OCI-LY7 (cell line): ENCODE measurements around the gene CATSPERB. TPM values are rescaled to one million over a fixed set of nuclear protein-coding genes. Genes with fewer than 3 reads are reported as not detected.
"Not testable (repeated sequence)": the region's sequence is repeated elsewhere in the genome, so short reads cannot be mapped to it uniquely, and the experiment has no call there.

ENCODE experiments used
- BruUV-seq: library from RNA; stranded (reverse); fragments of 400-500 nt; replicated peaks from 2 replicates; lab custom pipeline; 2021; lab: Mats Ljungman, UMichigan
- CTCF ChIA-PET: fragments of 300-600 bp; sonication (Branson Sonifier 250); formaldehyde crosslinking; loops from one replicate; lab custom pipeline; 2022; ENCODE audit warnings: antibody characterized with exemption; ENCODE audit not compliant: unreplicated experiment; lab: Charles Lee
- POLR2A ChIA-PET: fragments of 300-600 bp; sonication (Branson Sonifier 250); formaldehyde crosslinking; loops from one replicate; lab custom pipeline; 2022; ENCODE audit warnings: antibody characterized with exemption; lab: Charles Lee
- DNase-seq: peaks from one replicate; pipeline ENCODE4 v3.0.0-alpha.2; 2015; ENCODE audit warnings: low spot score
- H2AFZ ChIP-seq: fragments of 200-600 bp; sonication (generic), shearing (Covaris generic); 2 replicates; pipeline ENCODE4 v1.6.1; 2014; ENCODE audit warnings: mild to moderate bottlenecking, antibody characterized with exemption, low read length, moderate library complexity
- H3K27ac ChIP-seq: fragments of 200-600 bp; sonication (generic); 2 replicates; pipeline ENCODE4 v1.5.1; 2014; ENCODE audit warnings: mixed run types, low read depth, mild to moderate bottlenecking, moderate library complexity, low read length, inconsistent platforms; ENCODE audit not compliant: poor library complexity, severe bottlenecking
- H3K36me3 ChIP-seq: fragments of 200-600 bp; sonication (generic); 2 replicates; pipeline ENCODE4 v1.6.1; 2014; ENCODE audit warnings: mild to moderate bottlenecking, antibody characterized with exemption, low read length, moderate library complexity, mixed read lengths; ENCODE audit not compliant: insufficient read depth
- H3K4me1 ChIP-seq: fragments of 200-600 bp; sonication (generic); 2 replicates; pipeline ENCODE4 v1.5.1; 2014; ENCODE audit warnings: mild to moderate bottlenecking, low read length; ENCODE audit not compliant: insufficient read depth, poor library complexity, severe bottlenecking
- H3K4me2 ChIP-seq: fragments of 200-600 bp; sonication (generic); 2 replicates; pipeline ENCODE4 v1.6.1; 2014; ENCODE audit warnings: mild to moderate bottlenecking, low read length
- H3K4me3 ChIP-seq: fragments of 200-600 bp; sonication (generic); 2 replicates; pipeline ENCODE4 v1.5.1; 2014; ENCODE audit warnings: mild to moderate bottlenecking, low read depth, low read length; ENCODE audit not compliant: poor library complexity, severe bottlenecking
- H3K79me2 ChIP-seq: fragments of 200-600 bp; sonication (generic); 2 replicates; pipeline ENCODE4 v1.6.1; 2016; ENCODE audit warnings: low read depth, mild to moderate bottlenecking, low read length, moderate library complexity, mixed read lengths; ENCODE audit not compliant: insufficient read depth
- H3K9me2 ChIP-seq: fragments of 200-600 bp; sonication (generic); 2 replicates; pipeline ENCODE4 v1.6.1; 2016; ENCODE audit warnings: mild to moderate bottlenecking, low read length, mixed read lengths; ENCODE audit not compliant: insufficient read depth
- H3K9me3 ChIP-seq: fragments of 200-600 bp; sonication (generic); 2 replicates; pipeline ENCODE4 v1.6.1; 2014; ENCODE audit warnings: mild to moderate bottlenecking, mixed run types, low read length, mixed read lengths
- H4K20me1 ChIP-seq: fragments of 200-600 bp; sonication (generic); 2 replicates; pipeline ENCODE4 v1.6.1; 2014; ENCODE audit warnings: mild to moderate bottlenecking, antibody characterized with exemption, low read length, moderate library complexity, mixed read lengths; ENCODE audit not compliant: insufficient read depth
- CTCF ChIP-seq: fragments of 200-600 bp; sonication (generic); conservative IDR thresholded peaks from 2 replicates; pipeline ENCODE4 v1.5.1; 2014; ENCODE audit warnings: mild to moderate bottlenecking, antibody characterized with exemption, low read length, moderate library complexity, mixed read lengths
- EZH2phosphoT487 ChIP-seq: fragments of 200-600 bp; sonication (generic); IDR thresholded peaks from 2 replicates; pipeline ENCODE4 v1.6.1; 2018; ENCODE audit warnings: low read depth, borderline replicate concordance, mild to moderate bottlenecking, mixed run types, antibody characterized with exemption, low read length, moderate library complexity, mixed read lengths
- intact Hi-C: fragments of 100-400 bp; cut with micrococcal nuclease; formaldehyde crosslinking; loops from one replicate; pipeline ENCODE4 v1.10.0; 2022; ENCODE audit not compliant: unreplicated experiment
- total RNA-seq, 2 experiments: library from RNA; depleted of rRNA in 1 of 2; stranded (reverse); fragments of >200 nt in 1 of 2; shearing (Covaris generic) in 1 of 2; gene quantifications; 2 replicates each; pipeline ENCODE4 v1.2.3, GENCODE V29; 2014 to 2022

Gene CATSPERB
- total RNA-seq, 2 experiments from 2014 or later = not detected

GRCh38 chr14:91545946-91546716 lies 185.8 kb downstream of the CATSPERB start:
- Histone ChIP-seq H3K27ac (no peak overlapping the region), H2AFZ (no peak overlapping the region), H3K9me3 (peaks cover 7% of the 10 kb centered on the region; the same call in 1 of the 2 replicates), H3K9me2 (no peaks in the 10 kb centered on the region), H3K4me1 (no peaks in the 10 kb centered on the region), H4K20me1 (no peaks in the 10 kb centered on the region), H3K79me2 (no peaks in the 10 kb centered on the region), H3K4me3 (no peak overlapping the region), H3K4me2 (no peak overlapping the region), H3K36me3 (no peaks in the 10 kb centered on the region)
- POLR2A ChIA-PET = no interaction called here
- CTCF ChIA-PET = no interaction called here
- BruUV-seq = no TSS peak
- intact Hi-C loops = no loop called here
- TF ChIP-seq CTCF (no peak), EZH2phosphoT487 (no peak)
- DNase-seq = no peak

DNA sequence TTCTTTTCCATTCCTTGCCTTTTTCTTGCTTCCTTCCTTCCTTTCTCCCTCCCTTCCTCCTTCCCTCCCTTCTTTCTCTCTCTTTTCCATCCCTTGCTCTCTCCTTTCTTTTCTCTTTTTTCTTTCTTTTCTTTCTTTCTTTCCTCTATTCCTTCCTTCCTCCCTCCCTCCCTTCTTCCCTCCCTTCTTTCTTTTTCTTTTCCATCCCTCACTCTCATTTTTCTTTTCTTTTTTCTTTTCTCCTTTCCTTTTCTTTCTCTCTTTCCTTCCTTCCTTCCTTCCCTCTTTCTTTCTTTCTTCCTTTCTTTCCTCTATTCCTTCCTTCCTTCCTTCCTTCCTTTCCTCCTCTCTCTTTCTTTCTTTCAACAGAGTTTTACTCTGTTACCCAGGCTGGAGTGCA lies 186.7 kb downstream of the CATSPERB start:
- Histone ChIP-seq H3K4me2 (no peak overlapping the region), H3K9me3 (peaks cover 7% of the 10 kb centered on the region; the same call in 1 of the 2 replicates), H3K4me1 (no peaks in the 10 kb centered on the region), H3K36me3 (no peaks in the 10 kb centered on the region), H4K20me1 (no peaks in the 10 kb centered on the region), H3K79me2 (no peaks in the 10 kb centered on the region), H3K9me2 (no peaks in the 10 kb centered on the region), H3K4me3 (no peak overlapping the region), H3K27ac (no peak overlapping the region), H2AFZ (no peak overlapping the region)
- no peak for DNase-seq
- CTCF ChIA-PET = no interaction called here
- intact Hi-C loops = no loop called here
- POLR2A ChIA-PET = no interaction called here
- no TSS peak for BruUV-seq
- TF ChIP-seq EZH2phosphoT487 (no peak), CTCF (no peak)

DNA sequence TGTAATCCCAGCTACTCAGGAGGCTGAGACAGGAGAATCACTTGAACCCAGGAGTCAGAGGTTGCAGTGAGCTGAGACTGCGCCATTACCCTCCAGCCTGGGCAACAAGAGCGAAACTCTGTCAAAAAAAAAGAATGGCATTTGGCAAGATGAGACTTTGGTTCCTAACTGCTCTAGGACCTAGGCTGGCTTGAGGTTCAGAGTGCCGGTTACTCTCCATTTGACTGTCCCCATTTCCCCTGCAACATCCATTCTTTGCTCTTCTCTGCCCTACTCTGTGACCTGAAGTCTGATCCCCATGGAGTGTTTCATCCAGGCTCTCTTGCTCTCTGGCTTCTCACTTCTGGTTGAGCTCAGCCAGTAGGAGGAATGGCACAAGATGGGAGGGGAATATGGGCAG lies 195.6 kb downstream of the CATSPERB start:
- Histone ChIP-seq H4K20me1 (no peaks in the 10 kb centered on the region), H3K4me3 (no peak overlapping the region), H3K4me1 (no peaks in the 10 kb centered on the region), H3K79me2 (no peaks in the 10 kb centered on the region), H3K36me3 (no peaks in the 10 kb centered on the region), H3K27ac (no peak overlapping the region), H3K4me2 (no peak overlapping the region), H3K9me3 (no peaks in the 10 kb centered on the region; the same call in 1 of the 2 replicates), H2AFZ (no peak overlapping the region), H3K9me2 (no peaks in the 10 kb centered on the region)
- no TSS peak for BruUV-seq
- ChIA-PET POLR2A (no interaction called here), CTCF (no interaction called here)
- DNase-seq = no peak
- TF ChIP-seq EZH2phosphoT487 (no peak), CTCF (no peak)
- intact Hi-C loops = no loop called here

GRCh38 chr14:91534059-91534458 lies 197.8 kb downstream of the CATSPERB start:
- H3K4me1 ChIP-seq, CTCF ChIA-PET, H3K9me2 ChIP-seq, BruUV-seq, H3K27ac ChIP-seq, H4K20me1 ChIP-seq, H3K4me2 ChIP-seq, DNase-seq, H2AFZ ChIP-seq, H3K79me2 ChIP-seq, H3K4me3 ChIP-seq, POLR2A ChIA-PET, H3K36me3 ChIP-seq, H3K9me3 ChIP-seq, intact Hi-C loops: not testable (repeated sequence)
